ENCODE measurements around the gene STUM.
A peak's percentile ranks its signal among the peaks of the same experiment; 100 is the strongest.

GRCh38 chr1:226568077-226568831 is 19.7 kb downstream of the STUM start:
- TF ChIP-seq CTCF (IDR thresholded peaks at IDR 0.05; ENCODE audit: low read depth, low read length) (peak; percentile 27), EZH2phosphoT487 (IDR thresholded peaks at IDR 0.05; ENCODE audit: low read depth) (no peak)

Data from OCI-LY3 (cell line).